Mucosa of descending colon (tissue), 3 donors: Measurements from ENCODE around the gene SLC9A9. TPM values are rescaled to one million over a fixed set of nuclear protein-coding genes. Genes with fewer than 3 reads are reported as not detected.

ENCODE experiments used
- ATAC-seq: fragments of 200-7000 bp; cut with Tn5 transposase; one replicate; pipeline ENCODE4 v1.9.1; 2020; ENCODE audit warnings: mild to moderate bottlenecking, moderate library complexity
- DNase-seq, 3 donors: peaks; one replicate each; pipeline ENCODE4 v3.0.0-alpha.2; 2020
- H3K36me3 ChIP-seq: fragments of 200-600 bp; one replicate; pipeline ENCODE4 v1.8.0; 2021; ENCODE audit warnings: low read depth, mild to moderate bottlenecking
- H3K4me1 ChIP-seq: fragments of 200-600 bp; one replicate; pipeline ENCODE4 v1.8.0; 2021; ENCODE audit warnings: low read depth, mild to moderate bottlenecking
- H3K4me3 ChIP-seq: fragments of 200-600 bp; one replicate; pipeline ENCODE4 v1.8.0; 2021; ENCODE audit warnings: mild to moderate bottlenecking
- H3K9me3 ChIP-seq: fragments of 200-600 bp; one replicate; pipeline ENCODE4 v1.8.0; 2021; ENCODE audit warnings: mild to moderate bottlenecking
- CTCF ChIP-seq: fragments of 200-600 bp; IDR thresholded peaks from one replicate; pipeline ENCODE4 v1.8.0; 2022; ENCODE audit warnings: antibody characterized with exemption, mild to moderate bottlenecking
- intact Hi-C, 2 donors: fragments of 100-400 bp; cut with DNase I in 1 of 2; cut with micrococcal nuclease in 1 of 2; formaldehyde crosslinking; loops; one replicate each; pipeline versions ENCODE4 v1.11.0 to v1.11.1; 2022; cut with DNase I, micrococcal nuclease
- total RNA-seq, 3 donors: library from RNA; stranded (reverse); fragmentation: NEBNext Ultra II Directional in 2 of 3; extraction: Animal tissue kit (Norgen Biotek cat#: 25700) in 2 of 3; gene quantifications; one replicate each; pipeline versions ENCODE4 v1.2.1 to v1.2.4, GENCODE V29; 2021 to 2023
- donor health status: DM: no; HTN: no; CAD: no; lungs with moderate emphysema.
- donor health status: DM: no; HTN: no; CAD: no.
- donor health status: DM: no; HTN: yes; CAD: no.

SLC9A9 gene
- total RNA-seq, 3 donors from 2014 or later: 3.2 to 18.2 (median 6.8) TPM

- intact Hi-C loops: no loop called here
- H3K4me3 ChIP-seq: no peak overlapping the region
These were observed 370.1 kb downstream of the SLC9A9 start for GRCh38 chr3:143478115-143478693.

GRCh38 chr3:143476965-143477640 lies 371.2 kb downstream of the SLC9A9 start:
- DNase-seq: no peak
- H3K36me3 ChIP-seq: no peaks in the 10 kb centered on the region
- no peak overlapping the region for H3K4me3 ChIP-seq
- intact Hi-C loops: no loop called here
- no peak for TF ChIP-seq CTCF
- peaks cover 13% of the 10 kb centered on the region for H3K4me1 ChIP-seq
- H3K9me3 ChIP-seq: no peaks in the 10 kb centered on the region
- ATAC-seq: no peak

More at GRCh38 chr3:143478115-143478693, 370.1 kb downstream of the SLC9A9 start:
- peaks cover 13% of the 10 kb centered on the region for H3K4me1 ChIP-seq
- peak; percentile 44 for ATAC-seq
- no peaks in the 10 kb centered on the region for H3K36me3 ChIP-seq
- DNase-seq: peak in 2 of 3 donors; percentile 31 to 40
- no peak for TF ChIP-seq CTCF
- H3K9me3 ChIP-seq: no peaks in the 10 kb centered on the region

- no peak for TF ChIP-seq CTCF
- H3K4me1 ChIP-seq: peaks cover 12% of the 10 kb centered on the region
- H3K4me3 ChIP-seq: no peak overlapping the region
- no peaks in the 10 kb centered on the region for H3K9me3 ChIP-seq
- intact Hi-C loops: no loop called here
- ATAC-seq: no peak
- DNase-seq: no peak
- no peaks in the 10 kb centered on the region for H3K36me3 ChIP-seq
These were observed 372.3 kb downstream of the SLC9A9 start for GRCh38 chr3:143475981-143476380.

GRCh38 chr3:143472731-143473523 lies 375.3 kb downstream of the SLC9A9 start:
- ATAC-seq: no peak
- TF ChIP-seq CTCF: no peak

GRCh38 chr3:143471705-143472104 lies 376.6 kb downstream of the SLC9A9 start:
- no peaks in the 10 kb centered on the region for H3K9me3 ChIP-seq
- no peak for TF ChIP-seq CTCF
- H3K4me3 ChIP-seq: no peak overlapping the region
- no peaks in the 10 kb centered on the region for H3K36me3 ChIP-seq
- no peak for DNase-seq
- no peak for ATAC-seq
- no peaks in the 10 kb centered on the region for H3K4me1 ChIP-seq
- intact Hi-C loops: no loop called here

More at GRCh38 chr3:143472731-143473523, 375.3 kb downstream of the SLC9A9 start:
- Histone ChIP-seq H3K4me3 (no peak overlapping the region), H3K9me3 (no peaks in the 10 kb centered on the region), H3K36me3 (no peaks in the 10 kb centered on the region), H3K4me1 (no peaks in the 10 kb centered on the region)
- DNase-seq: no peak
- intact Hi-C loops: no loop called here
